ENCODE results near the gene ITPR1.

ITPR1 gene

DNA sequence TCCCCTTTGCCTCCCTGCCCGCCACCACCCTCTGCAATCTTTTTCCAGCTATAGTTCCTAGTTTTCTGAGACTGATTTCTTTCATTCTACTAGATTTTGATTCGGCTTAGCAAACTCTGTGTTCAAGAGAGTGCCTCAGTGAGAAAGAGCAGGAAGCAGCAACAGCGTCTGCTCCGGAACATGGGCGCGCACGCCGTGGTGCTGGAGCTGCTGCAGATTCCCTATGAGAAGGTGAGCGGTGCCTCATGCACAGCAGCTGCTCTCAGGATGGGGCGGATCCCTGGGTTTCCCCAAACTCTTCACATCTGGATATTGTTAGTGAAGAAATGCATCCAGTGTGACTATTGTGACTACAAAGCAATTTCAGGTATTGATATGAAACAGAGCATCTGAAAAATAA, 191.8 kb downstream of the ITPR1 start:
- DNase-seq (ENCODE audit: low read depth in 2 of 2): no peak

DNA sequence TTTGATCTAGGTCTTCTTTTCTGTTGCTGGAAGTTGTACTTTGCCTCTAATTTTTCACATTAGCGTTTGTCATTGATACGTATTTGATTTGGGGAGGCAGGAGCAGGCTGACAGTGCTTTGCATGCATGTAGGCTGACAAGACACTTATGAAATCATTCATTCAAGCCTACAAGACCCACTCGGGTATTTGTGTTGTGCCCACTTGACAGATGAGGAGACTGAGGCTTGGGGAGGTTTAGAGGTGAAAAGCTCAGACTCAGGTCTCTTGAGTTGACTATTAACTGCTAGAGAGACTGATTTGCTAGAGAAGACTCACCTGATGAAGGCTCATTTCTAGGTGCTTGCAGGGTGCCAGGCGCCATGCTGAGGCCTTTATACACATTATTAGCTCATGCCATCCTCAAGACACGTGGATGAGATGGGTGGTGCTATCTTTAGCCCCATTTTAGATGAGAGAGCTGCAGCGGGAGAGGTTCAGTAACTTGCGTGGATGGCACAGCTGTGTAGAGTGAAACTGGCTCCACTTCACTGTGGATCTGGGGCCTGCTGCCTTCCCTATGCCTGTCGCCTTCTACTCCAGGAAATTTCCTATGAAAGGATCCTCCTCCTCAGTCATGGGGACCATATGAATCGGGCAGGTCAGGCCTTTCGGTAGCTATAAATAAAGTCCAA, 192.7 kb downstream of the ITPR1 start:
- no peak for DNase-seq (ENCODE audit: low read depth in 2 of 2)

DNA sequence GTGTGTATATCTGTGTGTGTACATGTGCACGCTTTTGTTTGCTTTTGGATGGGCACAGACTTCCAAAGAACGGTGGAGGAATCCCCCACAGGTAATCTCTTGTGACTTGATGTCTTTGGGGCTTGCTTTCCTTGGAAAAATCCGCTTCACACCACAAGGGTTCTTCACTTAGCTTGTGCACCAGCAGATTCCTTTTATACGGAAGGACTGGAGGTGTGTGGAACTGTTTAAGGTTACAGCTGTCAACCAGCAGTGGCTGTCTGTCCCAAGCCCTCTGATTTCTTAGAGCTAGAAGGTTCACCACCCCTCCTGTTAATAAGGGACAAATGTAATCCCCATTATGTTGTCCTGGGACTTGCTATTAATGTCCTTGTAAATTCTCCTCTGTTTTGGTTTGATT, 193.5 kb downstream of the ITPR1 start:
- DNase-seq (ENCODE audit: low read depth in 2 of 2): no peak

DNA sequence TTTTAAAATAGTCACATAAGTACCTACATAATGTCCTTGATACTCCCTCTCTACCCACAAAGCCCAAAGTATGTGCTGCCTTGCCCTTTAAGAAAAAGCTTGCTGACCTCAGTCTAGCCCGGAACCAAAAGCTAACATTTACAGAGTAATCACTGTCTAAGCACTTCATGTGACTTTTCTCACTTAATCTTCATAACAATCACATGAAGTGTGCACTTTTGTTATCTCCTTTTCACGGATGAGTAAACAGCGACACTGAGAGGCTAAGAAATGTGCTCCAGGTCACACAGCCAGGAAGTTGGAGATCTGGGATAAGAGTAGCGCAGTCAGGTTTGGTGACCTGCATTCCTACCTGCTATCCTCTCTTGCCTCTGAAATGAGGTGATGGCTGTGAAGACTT, 194.0 kb downstream of the ITPR1 start:
- no peak for DNase-seq (ENCODE audit: low read depth in 2 of 2)

DNA sequence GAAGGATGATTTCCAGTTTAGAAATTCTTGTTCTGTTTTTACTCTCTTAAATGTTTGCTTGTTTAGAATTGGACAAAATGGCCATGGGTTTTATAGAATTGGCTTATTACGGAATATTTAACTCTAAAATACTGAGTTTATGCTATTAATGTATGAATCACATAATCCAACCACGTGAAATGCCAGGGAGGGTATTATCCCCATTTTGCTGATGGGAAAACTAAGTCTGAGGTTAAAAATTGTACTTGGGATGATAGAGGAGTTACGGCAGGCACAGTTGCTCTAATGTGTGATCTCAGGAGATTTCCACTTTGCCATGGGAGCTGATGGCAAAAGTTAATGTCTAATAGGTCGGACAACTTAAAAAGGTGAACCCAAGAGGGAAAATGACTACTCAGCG, 194.4 kb downstream of the ITPR1 start:
- no peak for DNase-seq (ENCODE audit: low read depth in 2 of 2)

DNA sequence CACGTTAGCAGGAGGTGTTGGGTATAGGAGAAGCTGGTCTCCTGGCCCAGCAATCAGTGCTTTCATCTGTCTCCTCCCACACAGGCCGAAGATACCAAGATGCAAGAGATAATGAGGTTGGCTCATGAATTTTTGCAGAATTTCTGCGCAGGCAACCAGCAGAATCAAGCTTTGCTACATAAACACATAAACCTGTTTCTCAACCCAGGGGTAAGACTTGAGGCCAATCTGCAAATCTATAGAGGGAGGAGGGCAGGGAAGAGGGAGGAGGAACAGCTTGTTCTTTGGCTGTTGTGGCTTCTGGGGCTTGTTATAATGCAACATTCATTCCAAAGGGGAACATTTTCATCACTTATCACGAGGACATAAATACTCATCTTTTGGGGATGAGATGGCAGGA, 195.3 kb downstream of the ITPR1 start:
- no peak for DNase-seq (ENCODE audit: low read depth in 2 of 2)

DNA sequence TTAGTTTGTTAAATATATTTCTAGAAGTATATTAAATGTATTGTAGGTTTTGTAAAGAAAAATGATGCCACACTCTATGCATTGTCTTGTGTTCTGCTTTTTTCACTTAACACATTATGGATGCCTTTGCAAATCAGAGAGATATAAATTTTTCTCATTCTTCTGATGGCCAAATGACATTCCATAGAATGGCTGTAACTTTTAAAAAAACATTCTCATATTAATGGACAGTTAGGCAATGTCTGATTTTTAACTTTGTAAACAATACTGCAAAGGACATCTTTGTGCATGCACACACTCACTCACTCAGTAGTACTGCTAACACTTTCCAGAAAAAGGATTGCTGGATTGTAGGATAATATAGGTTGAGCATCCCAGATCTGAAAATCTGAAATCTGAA, 195.9 kb downstream of the ITPR1 start:
- no peak for DNase-seq (ENCODE audit: low read depth in 2 of 2)

DNA sequence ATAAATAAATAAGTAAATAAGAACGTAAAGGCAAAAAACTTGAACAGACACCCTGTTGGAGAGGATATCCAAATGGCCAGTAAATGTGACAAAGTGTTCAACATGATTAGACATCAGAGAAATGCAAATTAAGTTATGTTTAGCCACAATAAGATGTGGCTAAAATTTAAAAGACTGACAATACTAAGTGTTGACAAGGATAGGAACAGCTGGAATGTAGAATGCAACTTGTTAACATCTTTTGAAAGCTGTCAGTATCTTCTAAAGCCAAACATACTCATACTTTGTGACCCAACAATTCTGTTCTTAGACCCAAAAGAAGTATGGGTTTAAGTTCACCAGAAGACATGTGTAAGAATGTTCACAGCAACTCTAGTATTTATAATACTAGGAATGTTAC, 197.1 kb downstream of the ITPR1 start:
- DNase-seq (ENCODE audit: low read depth in 2 of 2): no peak

DNA sequence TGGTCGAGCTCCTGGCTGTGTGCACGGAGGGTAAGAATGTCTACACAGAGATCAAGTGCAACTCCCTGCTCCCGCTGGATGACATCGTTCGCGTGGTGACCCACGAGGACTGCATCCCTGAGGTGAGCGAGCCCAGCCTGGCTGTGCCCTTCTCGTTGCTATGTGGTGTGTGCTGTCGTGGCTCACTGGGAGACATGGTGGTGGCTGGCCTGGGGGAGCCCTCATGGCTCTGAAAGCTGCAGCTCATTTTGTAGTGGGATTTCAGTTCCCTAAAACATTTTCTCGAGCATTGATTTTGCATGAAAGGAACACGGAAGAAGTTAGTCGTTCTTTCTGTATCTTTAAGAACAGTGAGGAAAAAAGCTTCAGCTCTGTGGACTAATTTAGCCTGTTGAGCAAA, 200.5 kb downstream of the ITPR1 start:
- no peak for DNase-seq (ENCODE audit: low read depth in 2 of 2)

DNA sequence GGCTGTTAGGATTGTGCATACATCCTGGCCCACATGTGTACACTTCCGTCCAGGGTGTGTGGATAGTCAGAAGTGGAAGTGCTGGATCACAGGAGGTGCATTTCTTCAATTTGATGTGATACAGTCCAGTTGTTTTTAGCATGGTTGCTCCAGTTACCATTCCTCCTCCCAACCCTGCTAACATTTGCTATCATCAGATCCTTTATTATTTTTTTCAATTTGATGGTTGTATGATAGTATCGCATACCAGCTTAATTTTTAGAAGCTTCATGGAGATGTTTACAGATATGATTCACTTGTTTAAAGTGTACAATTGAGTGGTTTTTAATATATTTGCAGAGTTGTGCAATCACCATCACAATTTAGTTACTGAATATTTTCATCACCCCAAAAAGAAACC, 202.7 kb downstream of the ITPR1 start:
- no peak for DNase-seq (ENCODE audit: low read depth in 2 of 2)

DNA sequence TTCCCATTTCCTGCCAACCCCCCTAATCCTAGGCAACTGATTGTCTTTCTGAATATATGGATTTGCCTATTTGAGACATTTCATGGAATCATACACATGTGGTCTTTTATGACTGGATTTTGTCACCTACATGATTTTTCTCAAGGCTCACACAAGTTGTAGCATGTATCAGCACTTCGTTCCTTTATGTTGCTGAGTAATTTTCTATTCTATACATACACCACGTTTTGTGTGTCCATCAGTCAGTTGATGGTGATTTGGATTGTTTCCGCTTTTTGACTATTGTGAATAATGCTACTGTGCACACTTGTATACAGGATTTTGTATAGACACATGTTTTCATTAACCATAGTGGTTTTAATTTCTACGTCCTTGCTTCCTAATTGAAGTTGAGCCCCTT, 203.1 kb downstream of the ITPR1 start:
- no peak for DNase-seq (ENCODE audit: low read depth in 2 of 2)

DNA sequence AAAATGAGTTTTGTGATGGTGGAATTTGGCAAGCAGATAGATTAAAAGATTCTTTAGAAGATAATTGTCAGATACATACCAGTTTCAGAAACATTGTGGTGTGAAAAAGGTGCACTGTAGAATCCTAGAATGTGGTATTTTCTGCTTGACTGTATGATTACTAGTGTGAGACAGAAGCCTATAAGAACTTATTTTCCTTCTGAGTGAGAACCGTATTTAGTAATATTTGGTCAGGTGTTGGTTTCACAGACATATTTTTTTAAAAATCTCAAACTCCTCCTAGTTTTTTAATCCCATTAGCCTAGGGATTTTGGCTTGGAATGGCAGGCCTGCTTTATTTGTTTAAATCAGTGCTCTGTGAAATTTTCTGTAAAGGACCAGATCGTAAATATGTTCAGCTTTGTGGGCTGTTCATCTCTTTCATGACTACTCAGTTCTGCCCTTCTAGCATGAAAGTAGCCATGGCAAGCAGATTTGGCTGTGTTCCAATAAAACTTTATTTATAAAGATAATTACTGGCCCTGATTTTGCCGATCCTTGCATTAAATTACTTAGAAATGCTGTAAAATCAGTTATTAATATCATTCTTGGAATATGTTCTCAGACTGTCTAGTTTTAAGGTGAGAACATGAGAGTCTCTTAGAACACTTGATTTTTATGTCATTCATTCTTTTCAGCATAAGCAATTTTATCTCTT, 205.1 kb downstream of the ITPR1 start:
- DNase-seq (ENCODE audit: low read depth in 2 of 2): no peak

DNA sequence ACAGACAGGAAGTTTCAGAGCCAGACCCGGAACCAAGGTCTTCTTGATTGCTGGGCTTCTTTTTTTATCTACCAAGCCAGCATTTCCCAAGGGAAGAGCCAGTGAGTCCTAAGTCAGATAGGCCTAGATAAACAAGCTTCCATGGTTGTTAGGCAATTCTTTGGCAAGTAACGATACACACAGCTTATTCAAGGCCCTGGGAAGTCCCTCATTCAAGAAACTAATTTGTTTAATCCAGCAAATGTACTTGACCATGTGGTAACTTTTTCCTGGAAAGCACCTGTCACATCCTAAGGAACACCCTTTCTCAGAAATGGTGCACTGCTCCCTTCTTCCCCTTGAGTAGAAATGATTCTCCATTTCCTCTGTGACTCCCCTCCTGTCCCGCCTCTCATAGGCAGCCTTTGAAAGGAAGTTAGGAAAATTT, 209.9 kb downstream of the ITPR1 start:
- no peak for DNase-seq (ENCODE audit: low read depth in 2 of 2)

DNA sequence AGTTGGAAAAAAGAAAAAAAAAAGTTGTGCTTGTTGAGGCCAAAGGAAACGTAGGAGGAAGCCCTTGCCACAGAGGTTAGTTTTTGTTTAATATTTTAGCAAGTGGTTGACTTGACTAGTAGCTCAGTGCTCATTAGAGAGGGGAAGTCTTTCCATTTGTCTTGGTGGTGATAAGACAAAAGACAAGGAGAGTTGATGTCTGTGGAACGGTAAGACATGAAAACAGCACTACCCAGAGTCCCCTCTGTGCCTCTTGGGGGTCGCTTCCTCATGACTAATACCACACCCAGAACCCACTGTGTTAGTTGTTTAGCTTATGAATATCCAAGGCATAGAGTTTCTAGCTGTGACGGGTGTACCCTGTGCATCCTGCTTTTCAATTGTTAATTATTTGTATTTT, 211.4 kb downstream of the ITPR1 start:
- DNase-seq (ENCODE audit: low read depth in 2 of 2): no peak

DNA sequence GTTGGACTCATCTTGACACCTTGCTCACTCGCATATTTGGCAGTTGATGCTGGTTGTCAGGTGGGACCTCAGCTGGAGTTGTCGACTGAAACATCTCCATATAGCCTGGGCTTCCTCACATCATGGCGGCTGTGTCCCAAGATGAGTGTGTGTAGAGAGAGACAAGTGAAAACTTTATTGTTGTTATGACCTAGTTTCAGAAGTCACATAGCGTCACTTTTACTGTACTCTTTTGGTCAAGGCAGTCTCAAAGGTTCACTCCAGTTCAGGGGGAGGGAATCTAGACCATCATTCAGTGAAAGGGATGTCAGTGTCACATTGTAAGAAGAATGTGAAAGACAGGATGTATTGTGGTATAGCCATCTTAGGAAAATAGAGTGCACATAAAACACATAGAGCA, 214.2 kb downstream of the ITPR1 start:
- no peak for DNase-seq (ENCODE audit: low read depth in 2 of 2)

DNA sequence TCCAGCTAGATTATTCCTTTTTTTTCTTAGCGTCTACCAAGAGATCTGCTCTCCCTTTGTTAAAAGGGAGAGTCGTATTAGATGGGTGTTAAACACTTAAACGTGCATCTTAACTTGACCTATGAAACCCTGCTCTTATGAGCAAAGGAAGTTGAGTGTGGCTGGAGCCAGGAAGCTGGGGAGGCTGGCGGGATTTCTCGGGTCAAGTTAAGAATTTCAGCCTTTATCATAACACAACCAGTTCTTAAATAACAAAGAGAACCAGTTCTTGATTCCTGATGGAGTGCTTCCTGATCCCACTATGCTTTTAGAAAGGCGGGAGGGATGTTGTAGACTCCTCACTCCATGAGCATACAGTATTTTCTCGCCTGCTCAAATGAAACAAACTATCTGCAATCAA, 215.1 kb downstream of the ITPR1 start:
- DNase-seq (ENCODE audit: low read depth in 2 of 2): no peak

DNA sequence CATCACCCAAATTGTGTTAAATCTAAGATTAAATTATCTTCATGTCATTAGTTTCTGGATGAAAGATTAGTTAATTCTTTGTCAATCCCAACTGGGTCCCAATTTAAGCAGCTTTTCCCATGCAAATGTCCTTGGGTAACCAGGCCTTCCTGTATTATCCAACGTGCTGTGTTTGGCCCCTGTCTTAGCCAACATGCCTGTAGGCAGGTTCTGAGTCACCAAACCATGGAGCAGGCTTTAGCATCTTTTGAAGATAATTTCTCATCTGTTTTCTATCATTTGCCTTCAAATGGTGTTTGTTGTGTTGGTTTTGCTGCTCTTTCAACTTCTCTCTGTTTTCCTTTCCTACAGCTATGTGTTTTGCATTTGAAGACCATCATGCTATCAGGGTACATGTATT, 216.2 kb downstream of the ITPR1 start:
- DNase-seq (ENCODE audit: low read depth in 2 of 2): no peak

DNA sequence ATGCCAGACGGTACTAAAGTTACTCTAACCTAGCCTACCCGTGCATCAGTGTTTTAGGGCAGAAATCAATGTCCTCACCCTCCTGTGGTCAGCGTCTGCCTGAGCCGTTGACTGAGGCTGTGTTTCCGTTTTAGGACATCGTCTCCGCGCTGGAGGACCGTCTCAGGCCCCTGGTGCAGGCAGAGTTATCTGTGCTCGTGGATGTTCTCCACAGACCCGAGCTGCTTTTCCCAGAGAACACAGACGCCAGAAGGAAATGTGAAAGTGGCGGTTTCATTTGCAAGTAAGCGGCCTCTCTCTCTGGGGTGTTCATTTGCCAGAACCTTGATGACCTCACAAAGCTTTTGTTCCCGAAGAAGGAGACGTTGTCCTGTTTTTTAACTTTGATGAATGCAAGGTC, 217.0 kb downstream of the ITPR1 start:
- DNase-seq (ENCODE audit: low read depth in 2 of 2): no peak

DNA sequence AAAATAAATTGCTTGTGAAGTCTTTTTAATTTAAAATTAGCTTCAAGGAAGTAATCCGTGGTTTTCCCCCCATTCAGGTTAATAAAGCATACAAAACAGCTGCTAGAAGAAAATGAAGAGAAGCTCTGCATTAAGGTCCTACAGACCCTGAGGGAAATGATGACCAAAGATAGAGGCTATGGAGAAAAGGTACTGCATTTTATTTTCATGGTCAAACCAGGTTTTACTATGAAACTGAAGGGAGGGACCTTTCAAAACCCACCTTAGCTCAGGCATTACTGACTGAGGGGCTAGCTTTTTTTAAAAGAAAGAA, 218.5 kb downstream of the ITPR1 start:
- DNase-seq (ENCODE audit: low read depth in 2 of 2): no peak

DNA sequence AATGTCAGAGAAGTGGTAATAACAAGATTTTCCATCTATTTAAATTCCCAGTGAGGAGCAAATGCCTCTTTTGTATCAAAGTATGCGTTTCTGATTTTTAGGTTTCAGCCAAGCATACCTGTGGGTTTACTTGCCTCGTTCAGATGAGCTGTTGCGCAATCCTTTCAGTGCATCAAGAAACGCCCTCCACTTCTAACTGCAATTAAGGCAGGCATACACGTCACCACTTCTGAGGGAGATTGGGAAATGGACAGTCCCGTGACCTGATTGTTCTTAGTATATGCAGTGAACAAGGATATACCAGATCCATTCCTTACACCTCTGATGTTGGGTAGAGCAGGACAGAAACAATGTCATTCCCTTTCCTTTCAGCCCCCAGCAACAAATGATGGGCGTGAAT, 219.0 kb downstream of the ITPR1 start:
- no peak for DNase-seq (ENCODE audit: low read depth in 2 of 2)

DNA sequence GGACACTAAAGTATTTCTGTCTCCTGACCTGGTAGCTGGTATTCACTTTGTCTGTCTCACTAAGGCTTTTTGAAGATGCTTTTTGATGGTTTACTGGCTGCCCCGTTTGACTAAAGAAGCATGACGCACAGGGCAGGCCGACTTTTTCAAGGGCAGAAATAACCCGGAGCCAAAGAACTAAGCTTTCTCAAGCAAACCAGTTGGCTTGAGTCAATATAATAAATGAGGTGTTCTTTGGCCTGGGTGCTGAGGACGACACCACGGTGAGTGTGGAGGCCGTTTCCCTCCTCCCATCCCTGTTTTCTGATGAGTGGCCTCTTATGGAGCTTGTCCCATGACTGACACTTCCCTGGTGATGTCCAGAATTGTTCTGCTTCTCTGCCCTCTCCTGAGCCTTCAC, 220.9 kb downstream of the ITPR1 start:
- no peak for DNase-seq (ENCODE audit: low read depth in 2 of 2)

DNA sequence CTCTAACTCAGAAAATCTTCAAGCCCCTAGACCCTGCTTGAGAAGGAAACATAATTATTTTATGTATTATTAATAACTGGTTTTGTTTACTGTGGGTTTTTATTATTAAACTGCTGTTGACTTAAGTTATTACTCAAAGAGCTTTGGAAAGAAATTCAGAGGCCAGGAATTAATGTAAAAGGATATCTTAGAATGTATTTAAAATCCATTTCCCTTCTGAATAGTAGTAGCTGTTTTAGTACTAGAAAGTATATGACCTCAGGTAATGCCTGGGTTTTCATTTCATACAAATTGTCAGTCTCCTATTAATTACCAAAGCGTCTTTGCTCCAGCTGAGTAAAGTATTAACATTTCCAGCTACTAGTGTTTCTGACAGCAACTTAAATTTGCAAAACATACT, 223.1 kb downstream of the ITPR1 start:
- DNase-seq (ENCODE audit: low read depth in 2 of 2): no peak

DNA sequence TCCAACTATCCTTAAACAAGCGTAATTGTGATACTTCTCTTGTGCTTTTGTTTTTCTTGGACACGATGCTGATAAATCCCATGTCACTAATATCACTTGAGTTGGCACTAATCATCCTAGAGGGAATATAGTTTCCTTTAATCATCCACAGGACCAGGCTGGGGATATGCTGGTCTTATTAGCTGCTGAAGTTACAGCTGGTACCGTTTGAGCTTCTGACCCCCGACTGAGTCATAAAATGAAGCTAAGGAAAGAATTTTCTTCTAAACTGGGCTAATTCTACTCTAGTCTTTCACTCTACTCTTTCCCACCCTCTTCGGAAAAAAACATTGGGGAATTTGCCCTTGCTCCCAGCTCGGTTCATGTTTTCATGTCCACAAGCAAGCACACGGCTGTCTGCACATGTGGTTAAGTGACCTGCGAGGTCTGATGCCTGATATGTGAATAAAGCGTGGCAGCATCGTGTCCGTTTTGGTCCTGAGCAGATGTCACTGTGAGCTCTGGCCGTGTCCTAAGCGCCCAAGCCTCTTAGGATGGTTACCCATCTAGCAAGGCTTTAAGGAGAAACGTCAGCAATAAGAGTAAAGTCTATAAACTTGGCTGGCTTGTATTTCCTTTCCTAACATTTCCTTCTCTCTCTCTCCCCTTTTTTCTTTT, 223.7 kb downstream of the ITPR1 start:
- DNase-seq (ENCODE audit: low read depth in 2 of 2): no peak

DNA sequence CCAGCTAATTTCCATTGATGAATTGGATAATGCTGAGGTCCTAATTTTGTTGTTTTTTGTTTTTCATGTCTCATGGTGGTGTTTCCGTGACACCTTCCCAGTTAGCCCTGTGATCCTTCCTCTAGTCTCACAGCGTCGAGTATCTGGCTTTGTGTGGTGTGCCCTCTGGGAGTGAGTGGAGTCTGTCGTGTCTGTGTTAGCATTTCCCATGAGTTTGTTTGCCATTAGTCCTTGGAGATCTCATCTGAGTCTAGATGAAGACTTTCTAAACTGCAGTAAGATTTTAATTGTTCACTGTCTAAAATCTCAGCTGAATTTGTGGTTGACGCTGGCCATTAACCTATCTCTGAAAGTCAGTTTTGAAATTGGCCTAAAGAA, 224.2 kb downstream of the ITPR1 start:
- no peak for DNase-seq (ENCODE audit: low read depth in 2 of 2)
